Anterior cingulate cortex (tissue), 58 donors: Measurements from ENCODE around the gene OLR1.

Source experiments
- DNase-seq, 58 donors: peaks; one replicate each; lab custom pipeline; 2025; lab: John Stamatoyannopoulos, UW

Gene OLR1

GRCh38 chr12:10155966-10156365 is 16.0 kb downstream of the OLR1 start:
- no peak for DNase-seq

GRCh38 chr12:10154145-10154496 is 17.8 kb downstream of the OLR1 start:
- peak in 9 of 58 donors; percentile 11 to 57 (median 39) for DNase-seq

DNA sequence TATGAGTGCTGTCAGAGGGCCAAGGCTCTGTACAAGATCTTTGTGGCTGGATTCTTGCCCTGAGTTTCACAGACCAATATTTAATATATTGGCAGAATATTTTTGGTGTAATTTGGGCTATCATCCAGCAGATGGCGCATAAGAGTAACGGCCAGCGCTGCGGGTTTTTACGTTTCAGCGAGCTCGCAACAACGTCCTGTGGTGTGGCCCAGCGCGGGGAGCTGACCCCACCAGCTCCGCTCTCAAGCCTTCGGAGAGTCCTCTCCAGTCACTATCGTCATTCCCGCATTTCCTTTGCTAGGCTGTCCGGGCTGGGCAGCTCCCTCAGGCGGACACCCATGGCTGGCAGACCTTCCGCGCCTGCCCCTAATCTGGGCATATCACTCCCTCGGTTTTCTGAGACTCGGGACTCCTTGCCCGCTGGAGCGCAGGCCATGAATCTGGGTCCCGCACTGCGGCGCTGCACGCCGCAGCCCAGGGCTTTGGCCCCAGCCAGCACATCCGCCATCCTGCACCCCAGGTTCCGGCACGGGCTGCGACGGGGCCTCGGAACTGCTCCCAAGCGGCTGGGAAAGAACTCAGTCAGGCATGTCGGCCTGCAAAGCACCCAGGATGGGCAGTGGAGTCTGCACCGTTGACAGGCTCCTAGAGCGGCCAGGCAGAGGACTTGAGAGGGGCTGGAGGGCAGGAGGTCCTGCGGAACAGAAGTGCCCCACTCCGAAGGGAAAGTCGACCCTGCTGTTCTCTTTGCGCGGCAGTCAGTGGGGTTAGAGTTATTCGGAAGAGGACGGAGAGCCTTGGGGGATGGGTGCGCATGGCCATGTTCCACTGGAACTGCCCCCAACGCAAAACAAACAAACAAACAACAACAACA is 18.4 kb downstream of the OLR1 start:
- peak in 57 of 58 donors; percentile 30 to 90 (median 69) for DNase-seq

DNA sequence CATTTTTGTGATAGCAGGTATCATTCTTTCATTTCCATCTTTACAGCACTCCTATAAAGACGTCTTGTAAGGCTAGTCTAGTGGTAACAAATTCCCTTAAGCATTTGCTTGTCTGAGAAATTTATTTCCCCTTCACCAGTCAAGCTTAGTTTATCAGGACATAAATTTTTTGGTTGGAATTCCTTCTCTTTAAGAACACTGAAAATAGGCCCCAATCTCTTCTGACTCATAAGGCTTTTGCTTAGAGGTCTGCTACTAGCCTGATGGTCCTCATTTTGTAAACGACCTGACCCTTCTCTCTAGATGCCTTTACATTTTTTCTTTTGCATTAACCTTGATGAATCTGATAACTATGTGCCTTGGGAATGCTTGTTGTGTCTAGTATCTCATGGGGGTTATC is 20.3 kb downstream of the OLR1 start:
- no peak for DNase-seq

DNA sequence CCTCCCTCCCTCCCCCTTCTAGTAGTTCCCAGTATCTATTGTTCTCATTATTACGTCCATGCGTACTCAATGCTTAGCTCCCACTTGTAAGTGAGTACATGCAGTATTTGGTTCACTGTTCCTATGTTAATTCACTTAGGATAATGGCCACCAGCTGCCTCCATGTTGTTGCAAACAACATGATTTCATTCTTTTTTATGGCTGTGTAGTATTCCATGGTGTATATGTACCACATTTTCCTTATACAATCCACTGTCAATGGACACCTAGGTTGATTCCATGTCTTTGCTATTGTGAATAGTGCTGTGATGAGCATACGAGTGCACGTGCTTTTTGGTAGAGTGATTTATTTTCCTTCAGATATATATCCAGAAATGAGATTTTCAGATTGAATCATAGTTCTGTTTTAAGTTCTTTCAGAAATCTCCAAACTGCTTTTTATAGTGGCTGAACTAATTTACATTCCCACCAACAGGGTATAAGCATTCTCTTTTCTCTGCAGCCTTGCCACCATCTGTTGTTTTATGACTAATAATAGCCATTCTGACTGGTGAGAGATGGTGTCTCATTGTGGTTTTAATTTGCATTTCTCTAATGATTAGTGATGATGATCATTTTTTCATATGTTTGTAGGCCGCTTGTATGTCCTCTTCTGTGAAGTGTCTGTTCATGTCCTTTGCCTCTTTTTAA is 24.1 kb downstream of the OLR1 start:
- DNase-seq, result no peak

- DNase-seq, result no peak
Observed at GRCh38 chr12:10142976-10143589, 28.8 kb downstream of the OLR1 start.

GRCh38 chr12:10140001-10140400 is 31.9 kb downstream of the OLR1 start:
- DNase-seq, result peak in 27 of 58 donors; percentile 2 to 57 (median 13)

DNA sequence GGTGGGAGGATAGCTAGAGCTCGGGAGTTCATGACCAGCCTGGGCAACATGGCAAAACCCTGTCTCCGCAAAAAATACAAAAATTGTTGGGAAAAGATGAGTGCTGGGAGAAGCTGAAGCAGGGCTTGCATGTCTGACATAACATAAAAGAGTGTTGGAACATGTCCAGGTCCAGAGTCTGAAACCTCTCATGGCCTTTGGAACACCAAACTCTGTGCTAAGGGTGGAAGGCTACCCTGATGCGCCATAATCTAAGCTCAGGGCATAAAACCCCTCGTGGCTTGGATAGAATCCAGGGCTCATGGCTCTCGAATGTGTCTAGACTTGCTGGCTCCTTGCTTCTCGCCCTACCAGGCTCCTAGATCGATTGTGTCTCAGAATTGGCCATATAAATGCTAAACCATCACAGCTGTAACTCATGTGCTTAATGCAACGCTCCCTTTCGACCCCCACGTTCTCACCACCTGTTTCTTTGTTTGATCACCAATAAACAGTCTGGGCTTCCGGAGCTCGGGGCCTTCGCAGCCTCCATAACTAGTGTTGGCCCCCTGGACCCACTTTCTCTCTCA is 35.2 kb downstream of the OLR1 start:
- DNase-seq, result no peak

GRCh38 chr12:10135126-10135525 is 36.8 kb downstream of the OLR1 start:
- DNase-seq, result no peak

DNA sequence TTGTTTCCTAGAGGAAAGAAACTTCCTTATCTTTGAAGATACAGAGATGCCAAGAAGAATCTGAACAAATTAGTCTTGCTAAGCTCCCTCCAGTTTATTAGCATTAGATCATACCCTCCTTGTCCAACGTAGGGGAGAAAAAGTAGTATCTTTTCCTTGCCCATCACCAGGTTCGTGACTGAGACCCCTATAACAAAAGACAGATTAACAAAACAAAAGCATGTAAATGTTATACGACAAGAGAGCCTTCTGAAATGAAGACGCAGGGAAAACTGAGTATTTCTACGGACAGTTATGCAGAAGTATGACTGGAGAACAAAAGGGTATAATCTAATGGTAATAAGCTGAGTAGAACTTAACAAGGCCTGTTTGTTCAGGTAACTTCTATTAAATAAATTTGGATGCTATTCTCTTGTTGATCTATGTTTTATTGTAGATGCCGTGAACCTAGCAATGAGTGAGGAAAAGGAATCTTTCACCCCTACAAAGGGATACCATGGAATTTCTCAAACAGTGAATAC is 39.0 kb downstream of the OLR1 start:
- no peak for DNase-seq

- no peak for DNase-seq
Observed at GRCh38 chr12:10131111-10131690, 40.7 kb downstream of the OLR1 start.

- DNase-seq, result no peak
Observed at GRCh38 chr12:10130042-10130441, 41.9 kb downstream of the OLR1 start, which contains the start of gene CLEC7A. TSS of gene CLEC7A (minus strand) at chr12:10130199. CDS start at chr12:10130082, 117 bp downstream.

- DNase-seq, result peak in 1 of 58 donors; percentile 35
Observed at GRCh38 chr12:10128687-10129086, 43.2 kb downstream of the OLR1 start.

GRCh38 chr12:10126413-10126812 is 45.5 kb downstream of the OLR1 start:
- no peak for DNase-seq

DNA sequence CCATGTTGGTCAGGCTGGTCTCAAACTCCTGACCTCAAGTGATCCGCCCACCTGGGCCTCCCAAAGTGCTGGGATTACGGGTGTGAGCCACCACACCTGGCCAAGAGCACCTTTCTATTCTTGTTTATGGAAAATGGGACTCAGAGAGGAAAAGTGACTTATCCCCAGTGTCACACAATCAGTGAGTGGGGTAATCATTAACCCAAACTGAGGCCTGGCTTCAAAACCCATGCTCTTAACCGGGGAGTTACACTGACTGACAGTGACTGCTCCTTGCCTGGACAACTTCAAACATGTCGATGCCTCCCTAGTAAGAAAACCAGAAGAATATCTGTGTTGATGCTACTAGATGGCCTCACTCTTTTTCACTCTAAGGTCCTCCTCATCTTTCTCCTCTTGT is 49.2 kb downstream of the OLR1 start:
- DNase-seq, result no peak

DNA sequence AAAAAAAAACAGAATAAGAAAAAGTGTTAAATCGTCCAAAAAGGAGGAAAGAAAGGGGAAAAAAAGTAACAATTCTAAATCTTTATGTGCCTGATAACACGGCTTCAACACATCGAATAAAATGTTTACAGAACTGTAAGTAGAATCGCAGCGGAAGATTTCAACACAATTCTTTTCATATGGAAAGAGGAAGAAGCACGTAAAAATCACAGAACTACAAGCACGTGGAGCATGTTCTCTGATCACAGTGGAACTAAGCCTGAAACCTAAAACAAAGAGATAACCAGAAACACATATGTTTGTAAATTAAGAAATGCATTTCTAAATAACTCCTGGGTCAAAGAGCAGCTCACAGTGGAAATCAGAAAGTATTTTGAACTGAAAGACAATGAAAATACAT is 50.7 kb downstream of the OLR1 start:
- no peak for DNase-seq

DNA sequence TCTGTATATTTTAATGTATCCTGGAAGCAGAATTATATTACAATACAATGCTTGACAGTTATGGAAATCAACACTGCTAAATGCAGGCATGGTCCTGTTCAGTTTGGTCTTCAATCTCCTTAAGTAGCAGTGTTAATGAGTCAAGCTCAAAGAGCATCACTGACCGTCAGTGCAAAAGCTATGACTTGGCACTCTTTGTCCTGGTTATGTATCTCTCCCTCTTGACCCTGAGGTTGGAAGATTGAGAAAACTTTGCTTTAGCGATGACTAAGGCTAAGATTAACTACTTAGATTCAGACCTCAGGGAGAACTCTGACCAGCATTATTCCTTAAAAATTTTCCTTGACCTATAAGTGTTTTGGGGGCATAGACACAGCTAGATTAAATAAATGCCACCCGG is 52.9 kb downstream of the OLR1 start:
- DNase-seq, result no peak

DNA sequence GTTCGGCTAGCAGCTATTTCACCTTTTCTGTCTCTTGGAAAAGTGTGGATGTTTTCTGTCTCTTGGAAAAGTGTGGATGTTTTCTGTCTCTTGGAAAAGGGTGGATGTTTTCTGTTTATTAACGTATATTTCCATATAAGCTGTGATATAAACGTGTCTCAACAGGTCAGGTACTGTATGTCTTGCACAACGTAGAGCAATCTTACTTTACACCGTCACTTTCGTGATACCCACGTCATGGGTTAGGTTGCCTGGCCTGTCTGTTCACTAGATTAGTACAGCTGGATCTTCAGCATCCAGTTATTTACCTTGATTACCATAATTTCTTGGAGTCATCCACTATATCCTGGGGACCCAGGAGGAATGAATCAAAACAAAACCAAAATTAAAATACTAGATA is 56.0 kb downstream of the OLR1 start:
- no peak for DNase-seq

GRCh38 chr12:10115311-10115710 is 56.6 kb downstream of the OLR1 start:
- DNase-seq, result no peak

DNA sequence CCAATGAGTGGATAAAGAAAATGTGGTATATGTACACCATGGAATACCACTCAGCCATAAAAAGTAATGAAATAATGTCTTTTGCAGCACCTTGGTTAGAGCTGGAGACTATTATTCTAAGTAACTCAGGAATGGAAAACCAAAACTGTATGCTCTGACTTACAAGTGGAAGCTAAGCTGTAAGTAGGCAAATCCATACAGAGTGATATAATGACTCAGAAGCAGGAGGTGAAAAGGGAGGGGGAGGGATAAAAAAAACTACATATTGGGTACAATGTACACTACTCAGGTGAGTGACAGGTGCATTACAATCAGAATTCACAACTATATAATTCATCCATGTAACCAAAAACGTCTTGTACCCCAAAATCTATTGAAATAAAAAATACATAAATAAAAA is 58.0 kb downstream of the OLR1 start:
- no peak for DNase-seq
